Transverse colon (tissue), 3 donors: ENCODE data around the gene GAB2.

Experiments used
- CTCF ChIP-seq, 5 experiments: fragments of 200-600 bp in 3 of 5; fragments of 450-650 bp in 2 of 5; sonication (generic) in 3 of 5; IDR thresholded peaks; 1 replicate in 2 of 5; 2 replicates in 3 of 5; pipeline ENCODE4 v1.5.1; 2016 to 2017; ENCODE audit warnings: antibody characterized with exemption in 5 of 5, inconsistent platforms in 3 of 5, mild to moderate bottlenecking in 2 of 5, moderate library complexity in 1 of 5
- EP300 ChIP-seq: sonication (generic); formaldehyde crosslinking; IDR thresholded peaks from one replicate; pipeline ENCODE4 v1.6.1; 2017; ENCODE audit warnings: antibody characterized with exemption, low read depth
- POLR2A ChIP-seq: fragments of 450-650 bp; IDR thresholded peaks from one replicate; pipeline ENCODE4 v1.6.1; 2016; ENCODE audit warnings: antibody characterized with exemption, mild to moderate bottlenecking, moderate library complexity

- TF ChIP-seq CTCF (IDR thresholded peaks at IDR 0.05) = no peak
- no peak for TF ChIP-seq POLR2A
- TF ChIP-seq EP300 = no peak
Observed at GRCh38 chr11:78351979-78352841, 65.4 kb downstream of the GAB2 start.
